Skin of body (tissue), 2 donors: Measurements from ENCODE around the gene CEBPZ. TPM values are rescaled to one million over a fixed set of nuclear protein-coding genes. Genes with fewer than 3 reads are reported as not detected.
"Not testable (repeated sequence)": the region's sequence is repeated elsewhere in the genome, so short reads cannot be mapped to it uniquely, and the experiment has no call there.

Source experiments
- DNase-seq: peaks from one replicate; lab custom pipeline; 2025; lab: John Stamatoyannopoulos, UW
- total RNA-seq: library from RNA; depleted of rRNA; stranded (reverse); fragments of >200 nt; gene quantifications from one replicate; pipeline ENCODE4 v1.2.3, GENCODE V29; 2014

Gene CEBPZ
- total RNA-seq, result 50.3 TPM

GRCh38 chr2:37231241-37232130 lies at the start of gene CEBPZ, which contains the start of gene NDUFAF7:
Gene CEBPZ, minus strand, starts transcription at chr2:37231596. Its CDS starts 29 bp downstream, at chr2:37231567.
Gene NDUFAF7, plus strand, starts transcription at chr2:37231658. Its CDS starts 48 bp downstream, at chr2:37231706.
- DNase-seq, result peak; percentile 91

GRCh38 chr2:37276291-37276690 lies 44.9 kb upstream of the CEBPZ start:
- DNase-seq, result no peak

DNA sequence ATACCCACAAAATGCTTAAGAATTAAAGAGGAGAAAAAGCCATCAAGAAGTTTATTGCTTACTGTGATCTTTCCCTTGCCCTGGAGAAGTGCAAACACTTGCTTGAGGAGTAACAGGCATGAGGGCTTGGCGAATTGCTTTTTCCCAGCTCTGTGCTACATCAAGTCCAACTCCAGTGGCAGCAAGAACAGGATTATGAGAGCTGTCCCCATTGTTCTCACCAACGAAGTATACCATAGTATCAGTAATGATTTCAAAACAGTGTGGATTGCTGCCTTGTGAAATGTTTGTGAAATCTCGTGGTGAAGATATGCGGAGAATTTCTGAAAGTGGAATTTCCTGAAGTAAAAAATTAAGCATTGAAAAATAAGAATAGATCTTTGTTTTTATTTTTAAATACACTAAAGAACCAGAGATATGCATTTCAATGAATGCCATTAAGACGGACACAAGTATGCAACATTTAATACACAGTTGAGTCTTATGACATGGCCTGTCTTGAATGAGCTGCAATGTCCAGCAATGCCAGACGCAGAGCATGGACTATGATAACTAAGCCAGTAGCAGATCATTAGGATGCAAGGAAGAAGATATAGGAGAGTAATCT lies 43.1 kb upstream of the CEBPZ start:
- no peak for DNase-seq

DNA sequence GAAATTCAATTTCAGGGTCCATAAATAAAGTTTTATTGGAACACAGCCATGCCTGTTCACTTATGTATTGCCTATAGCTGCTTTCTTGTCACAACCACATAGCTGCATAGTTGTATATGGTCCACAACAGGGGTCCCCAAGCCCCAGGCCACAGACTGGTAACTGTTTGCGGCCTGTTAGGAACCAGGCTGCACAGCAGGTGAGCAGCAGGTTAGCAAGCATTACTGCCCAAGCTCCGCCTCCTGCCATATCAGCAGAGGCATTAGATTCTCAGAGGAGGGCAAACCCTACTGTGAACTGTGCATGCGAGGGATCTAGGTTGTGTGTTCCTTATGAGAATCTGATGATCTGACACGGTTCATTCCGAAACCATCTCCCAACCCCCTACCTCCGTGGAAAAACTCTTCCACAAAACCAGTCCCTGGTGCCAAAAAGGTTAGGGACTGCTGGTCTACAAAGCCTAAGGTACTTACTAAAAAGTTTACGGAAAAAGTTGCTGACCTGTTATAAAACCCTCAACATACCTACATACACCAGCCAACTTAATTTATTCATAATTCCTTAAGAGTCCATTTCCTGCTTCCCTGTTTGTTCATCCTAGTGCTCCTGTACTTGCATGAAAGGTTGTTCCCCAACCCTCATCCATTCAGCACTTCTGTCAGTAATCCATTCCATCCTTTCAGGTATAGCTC lies 40.1 kb upstream of the CEBPZ start:
- no peak for DNase-seq

DNA sequence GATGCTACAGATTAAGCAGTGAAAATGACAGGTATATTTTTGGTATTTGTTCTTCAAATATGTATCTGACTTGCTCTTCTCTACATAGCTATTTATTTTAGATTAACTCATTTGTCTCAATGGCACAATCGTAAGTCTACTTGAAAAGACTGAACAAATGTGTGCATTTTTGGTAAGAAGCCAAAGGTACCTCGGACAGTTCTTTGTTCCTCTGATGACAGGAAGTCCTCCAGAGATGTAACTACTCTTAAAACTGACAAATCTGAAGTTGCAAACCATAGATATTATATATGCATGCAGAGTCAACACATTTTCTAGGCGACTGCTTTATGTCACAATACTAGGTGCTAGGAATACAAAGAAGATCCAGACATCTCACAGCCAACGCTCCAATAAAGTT lies 36.7 kb upstream of the CEBPZ start:
- no peak for DNase-seq

DNA sequence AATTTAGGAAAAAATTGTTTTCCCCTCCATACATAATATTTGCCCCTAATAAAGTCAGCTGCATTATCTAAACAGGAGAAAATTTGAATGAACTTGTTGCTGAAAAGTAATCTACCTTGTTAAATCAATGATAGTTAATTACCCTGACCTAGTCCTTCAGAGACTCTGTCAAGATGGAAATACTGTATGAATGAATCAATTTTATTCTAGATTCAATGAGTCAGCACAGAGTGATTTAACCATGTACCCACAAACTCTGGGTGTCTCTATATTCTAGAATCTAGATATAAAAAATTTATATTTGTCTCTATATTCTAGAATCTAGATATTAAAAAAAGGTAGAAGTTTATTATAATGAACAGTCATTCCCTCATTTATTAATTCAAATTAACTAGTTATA lies 36.3 kb upstream of the CEBPZ start:
- no peak for DNase-seq

- DNase-seq, result no peak
Measured at GRCh38 chr2:37263839-37264238, 32.4 kb upstream of the CEBPZ start.

DNA sequence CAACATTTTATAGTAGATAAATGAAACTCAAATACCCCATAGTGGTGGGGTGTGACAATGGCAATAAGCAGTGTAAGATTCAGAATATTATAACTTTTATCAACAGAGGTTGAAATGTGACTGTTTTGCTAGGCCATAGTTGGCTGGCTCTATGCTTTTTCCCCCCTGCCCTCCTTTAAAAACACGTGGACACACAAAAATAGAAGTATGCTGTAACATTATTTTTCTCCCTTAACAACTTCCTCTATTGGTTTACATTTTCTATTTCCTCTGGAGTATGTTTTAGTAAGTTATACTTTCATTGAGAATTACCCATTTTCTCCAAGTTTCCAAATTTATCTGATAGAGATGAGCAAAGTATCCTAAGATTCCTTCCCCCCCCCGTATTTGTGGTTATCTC lies 31.1 kb upstream of the CEBPZ start:
- no peak for DNase-seq

DNA sequence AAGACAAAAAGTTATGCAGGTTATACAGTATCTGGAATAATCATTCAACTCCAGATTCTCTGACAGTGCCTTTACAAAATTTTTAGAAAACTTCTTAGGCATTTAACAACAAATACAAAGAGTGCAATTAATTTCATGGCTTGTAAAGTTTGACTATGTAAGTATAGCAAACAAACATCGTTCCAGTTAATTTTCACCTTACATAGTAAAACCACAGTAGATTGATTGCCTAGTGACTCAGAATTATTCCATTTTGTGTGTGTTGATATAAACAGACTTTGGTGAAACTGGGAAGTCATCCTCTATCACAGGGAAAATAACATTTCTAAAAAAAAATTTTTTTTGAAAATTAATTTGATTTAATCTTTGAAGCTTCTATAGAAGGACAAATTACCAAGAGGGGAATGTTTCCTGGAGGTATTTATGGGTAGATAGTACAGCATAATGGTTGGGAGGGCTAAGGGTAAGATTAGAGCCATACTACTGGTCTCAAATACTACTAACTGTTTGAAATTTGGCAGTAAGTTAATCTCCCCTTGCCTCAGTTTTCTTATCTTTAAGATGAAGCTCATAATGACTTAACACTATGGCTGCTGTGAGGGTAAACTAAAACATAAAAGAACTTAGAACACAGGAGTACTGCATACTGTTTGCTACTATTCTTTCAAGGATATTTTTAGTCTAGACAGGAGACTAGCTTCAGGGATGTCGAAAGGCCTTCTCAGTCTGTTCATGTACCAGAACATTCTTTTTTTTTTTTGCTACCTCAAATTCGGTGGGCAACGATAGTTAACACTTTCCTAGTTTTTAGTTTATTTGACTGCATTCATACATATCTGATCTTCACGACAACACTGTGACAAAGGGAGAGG lies 19.7 kb upstream of the CEBPZ start:
- no peak for DNase-seq

GRCh38 chr2:37246205-37246604 lies 14.8 kb upstream of the CEBPZ start:
- DNase-seq, result no peak

DNA sequence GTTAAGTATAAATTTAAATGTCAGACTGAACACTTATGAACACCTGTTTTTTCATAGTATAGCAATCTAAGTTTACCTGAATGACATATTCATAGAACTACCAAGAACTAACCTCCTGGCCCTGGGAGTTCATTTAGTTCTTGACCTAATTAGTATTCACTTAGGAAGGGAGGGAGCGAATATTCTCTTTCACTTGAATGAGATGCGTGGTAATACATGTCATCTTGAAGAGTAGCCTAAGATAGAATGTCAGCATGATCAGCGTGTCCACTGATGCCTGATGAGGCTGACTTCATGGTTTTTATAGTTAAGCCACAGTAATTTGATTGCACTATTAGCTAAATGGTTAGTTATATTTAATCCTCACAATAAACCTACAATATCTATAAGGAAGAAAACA lies 13.4 kb upstream of the CEBPZ start:
- no peak for DNase-seq

DNA sequence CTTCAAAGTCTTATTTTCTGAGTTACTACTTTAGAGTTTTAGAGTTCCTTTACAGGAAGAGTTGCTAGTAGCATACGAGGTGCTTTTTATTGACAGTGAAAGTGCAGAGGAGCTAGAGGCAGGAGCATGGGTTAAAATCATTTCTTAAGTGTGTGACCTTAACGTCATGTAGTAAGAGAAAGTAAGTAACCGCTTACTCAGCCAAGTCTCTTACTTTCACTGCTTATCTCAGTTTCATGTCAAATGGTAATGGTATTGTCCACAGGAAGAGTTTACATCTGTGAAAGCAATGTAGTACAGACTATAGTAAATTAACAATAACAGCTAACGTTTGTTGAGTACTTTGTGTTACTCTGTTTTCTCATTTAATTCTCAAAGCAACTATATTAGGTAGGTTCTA lies 12.6 kb upstream of the CEBPZ start:
- no peak for DNase-seq

DNA sequence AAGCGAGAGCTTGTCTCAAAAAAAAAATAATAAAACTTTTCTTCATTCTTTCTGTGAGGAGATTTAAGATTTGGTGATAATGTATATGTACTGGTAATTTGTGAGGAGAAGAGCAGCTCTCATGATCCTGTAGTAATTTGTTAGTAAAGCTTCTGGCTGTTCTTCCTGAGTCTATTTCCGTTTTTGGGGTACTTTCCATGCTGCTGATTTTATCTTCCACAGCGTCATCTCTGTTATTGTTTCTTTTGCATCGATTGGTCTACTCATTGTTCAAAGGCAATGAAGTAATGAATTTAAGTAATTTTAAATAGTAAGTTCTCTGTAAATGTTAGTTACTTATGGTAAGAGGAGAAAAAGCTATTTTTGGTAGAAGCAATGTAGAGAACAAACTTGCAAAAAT lies 12.0 kb upstream of the CEBPZ start:
- DNase-seq, result no peak

DNA sequence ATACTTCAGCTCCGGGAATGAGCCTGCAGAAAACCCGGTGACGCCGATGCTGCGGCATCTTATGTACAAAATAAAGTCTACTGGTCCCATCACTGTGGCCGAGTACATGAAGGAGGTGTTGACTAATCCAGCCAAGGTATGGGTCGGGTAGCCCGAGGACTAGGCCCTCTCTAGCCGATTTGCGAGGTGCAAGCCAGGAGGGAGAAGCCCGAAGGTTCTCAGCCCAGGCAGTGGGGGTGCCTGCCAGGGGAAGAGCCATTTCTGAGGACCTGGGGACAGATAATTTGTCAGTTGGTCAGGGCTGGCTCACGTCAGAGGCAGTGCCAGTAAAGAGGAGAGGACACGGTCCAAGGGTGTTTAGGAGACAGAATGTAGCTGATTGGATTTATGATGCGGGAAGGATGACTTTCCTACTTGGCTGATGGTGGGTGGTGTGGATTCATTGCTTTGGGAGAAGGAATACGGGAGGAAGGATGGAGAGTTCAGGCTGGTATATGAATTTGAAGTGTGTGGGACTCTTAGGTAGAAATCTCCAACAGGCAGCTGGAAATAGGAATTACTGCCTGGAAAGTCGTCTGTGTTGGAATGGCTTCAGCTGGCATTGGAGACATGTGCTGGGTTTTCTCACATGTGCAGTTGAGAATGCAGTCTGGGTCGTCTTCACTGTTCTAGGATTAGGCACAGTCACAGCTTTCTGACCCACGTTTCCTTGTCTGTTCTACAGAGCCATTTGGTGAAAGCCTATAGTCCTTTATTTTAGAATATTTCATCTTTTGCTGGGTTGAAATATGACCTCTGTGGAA lies 936 bp upstream of the CEBPZ start:
- DNase-seq, result no peak

DNA sequence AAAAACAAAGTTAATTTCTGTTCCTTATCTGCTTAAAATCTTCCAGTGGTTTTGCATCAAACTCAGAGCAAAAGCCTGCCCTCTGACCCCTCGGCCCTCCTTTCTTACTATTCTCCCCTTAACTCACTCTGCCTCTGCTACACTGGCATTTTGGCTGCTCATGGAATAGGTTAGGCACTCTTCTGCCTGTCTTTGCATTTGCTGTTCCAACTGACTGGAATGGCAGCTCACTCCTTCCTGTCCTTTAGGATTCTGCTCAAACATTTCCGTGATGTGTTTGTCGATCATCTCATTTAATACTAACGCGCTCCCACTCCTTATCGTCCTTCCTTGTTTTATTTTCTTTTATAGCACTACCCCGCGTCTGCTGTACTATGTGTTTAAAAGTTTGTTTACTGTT lies 815 bp downstream of the CEBPZ start:
- no peak for DNase-seq

DNA sequence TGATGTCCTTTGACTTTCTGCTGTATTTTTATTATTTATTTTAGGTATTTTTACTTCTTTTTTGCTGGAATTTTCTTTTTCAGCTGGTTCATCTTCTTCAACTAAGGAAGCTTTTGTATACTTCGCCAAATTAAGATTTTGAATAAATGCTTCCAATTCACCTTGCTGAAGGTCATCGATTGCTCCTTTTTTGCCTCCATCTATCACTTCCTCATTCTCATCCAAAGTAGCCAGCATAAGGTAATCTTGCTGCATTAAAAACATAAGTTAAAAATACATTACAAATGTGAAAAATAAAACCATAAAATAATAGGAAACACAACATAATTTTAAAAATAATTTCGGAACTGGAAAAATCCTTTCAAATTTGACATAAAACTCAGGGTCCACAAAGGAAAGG lies 2.6 kb downstream of the CEBPZ start:
- no peak for DNase-seq

DNA sequence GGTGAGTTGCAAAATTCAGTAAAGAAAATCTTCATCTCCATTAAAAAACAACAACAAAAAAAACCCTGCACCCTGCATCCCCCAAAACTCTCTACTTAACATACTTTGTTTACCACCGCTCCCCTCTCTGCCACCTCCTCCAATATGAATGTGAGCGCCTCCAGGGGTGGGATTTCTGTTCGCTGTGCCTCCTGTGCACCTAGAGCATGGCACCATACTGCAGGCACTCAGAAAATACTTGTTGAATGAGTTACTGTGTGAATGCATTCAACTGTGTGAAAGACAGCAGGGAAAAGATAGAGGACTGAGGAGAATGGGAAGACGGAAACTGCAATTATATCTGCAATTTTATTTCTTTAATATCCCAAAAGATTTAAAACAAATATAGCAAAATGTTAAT lies 4.5 kb downstream of the CEBPZ start:
- DNase-seq, result no peak

GRCh38 chr2:37225129-37225528 lies 6.3 kb downstream of the CEBPZ start:
- not testable (repeated sequence) for DNase-seq

DNA sequence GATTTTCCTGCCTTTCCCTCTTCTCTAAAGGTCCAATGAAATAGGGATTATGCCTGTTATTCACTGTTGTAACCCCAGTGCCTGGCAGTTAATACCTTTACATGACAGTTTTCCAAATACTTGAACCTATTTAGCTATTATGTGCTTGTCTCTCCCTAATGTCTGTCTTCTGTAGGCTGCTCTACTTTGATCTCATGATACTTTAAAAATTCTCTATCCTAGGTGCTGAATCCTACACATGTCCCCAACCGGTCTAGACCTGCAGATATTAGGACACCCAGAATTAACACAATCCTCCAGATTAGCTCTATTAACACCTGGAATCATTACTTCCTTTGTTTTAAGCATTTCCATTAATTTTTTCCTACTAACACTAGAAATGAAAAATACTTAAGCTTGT lies 7.3 kb downstream of the CEBPZ start:
- no peak for DNase-seq

GRCh38 chr2:37223131-37223530 lies 8.3 kb downstream of the CEBPZ start:
- no peak for DNase-seq

DNA sequence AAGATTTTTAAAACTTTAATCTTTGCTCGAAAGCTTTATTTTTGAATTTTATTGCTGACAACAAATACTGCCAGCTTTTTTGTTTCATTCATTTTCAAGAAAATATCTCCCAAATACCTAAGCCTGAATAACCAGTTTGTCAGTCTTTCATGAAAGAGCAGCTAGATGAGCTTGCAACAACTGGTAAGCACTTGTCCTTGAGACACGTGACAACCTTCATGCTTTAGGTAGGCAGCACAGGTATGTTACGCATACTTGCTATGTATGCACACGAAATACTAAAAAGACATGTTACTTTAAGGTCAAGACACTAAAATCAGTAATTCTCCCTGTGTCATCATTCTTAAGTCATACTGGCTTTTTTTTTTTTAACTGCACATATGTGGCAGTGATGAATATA lies 12.3 kb downstream of the CEBPZ start:
- DNase-seq, result peak; percentile 9
